Measurements from ENCODE around the gene TRPV6.
A peak's percentile ranks its signal among the peaks of the same experiment; 100 is the strongest.

The TRPV6 gene

GRCh38 chr7:142910031-142910433 is 24.5 kb upstream of the TRPV6 start:
- in situ Hi-C loops (cut with MboI; ENCODE audit: low pct_unique_long_range_greater_than_20kb, low sequenced_read_pairs, unreplicated experiment), result no loop called here
- DNase-seq (ENCODE audit: low spot score), result no peak
- TF ChIP-seq, protein P1, sequence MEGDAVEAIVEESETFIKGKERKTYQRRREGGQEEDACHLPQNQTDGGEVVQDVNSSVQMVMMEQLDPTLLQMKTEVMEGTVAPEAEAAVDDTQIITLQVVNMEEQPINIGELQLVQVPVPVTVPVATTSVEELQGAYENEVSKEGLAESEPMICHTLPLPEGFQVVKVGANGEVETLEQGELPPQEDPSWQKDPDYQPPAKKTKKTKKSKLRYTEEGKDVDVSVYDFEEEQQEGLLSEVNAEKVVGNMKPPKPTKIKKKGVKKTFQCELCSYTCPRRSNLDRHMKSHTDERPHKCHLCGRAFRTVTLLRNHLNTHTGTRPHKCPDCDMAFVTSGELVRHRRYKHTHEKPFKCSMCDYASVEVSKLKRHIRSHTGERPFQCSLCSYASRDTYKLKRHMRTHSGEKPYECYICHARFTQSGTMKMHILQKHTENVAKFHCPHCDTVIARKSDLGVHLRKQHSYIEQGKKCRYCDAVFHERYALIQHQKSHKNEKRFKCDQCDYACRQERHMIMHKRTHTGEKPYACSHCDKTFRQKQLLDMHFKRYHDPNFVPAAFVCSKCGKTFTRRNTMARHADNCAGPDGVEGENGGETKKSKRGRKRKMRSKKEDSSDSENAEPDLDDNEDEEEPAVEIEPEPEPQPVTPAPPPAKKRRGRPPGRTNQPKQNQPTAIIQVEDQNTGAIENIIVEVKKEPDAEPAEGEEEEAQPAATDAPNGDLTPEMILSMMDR (IDR thresholded peaks at IDR 0.05; ENCODE audit: extremely low read depth, insufficient read depth, missing control alignments), result no peak

- in situ Hi-C loops (cut with MboI; ENCODE audit: low pct_unique_long_range_greater_than_20kb, low sequenced_read_pairs, unreplicated experiment), result no loop called here
- TF ChIP-seq, protein P1 (IDR thresholded peaks at IDR 0.05; ENCODE audit: extremely low read depth, insufficient read depth, missing control alignments), result peak; percentile 31
- DNase-seq (ENCODE audit: low spot score), result peak; percentile 42
These were observed 23.7 kb upstream of the TRPV6 start for GRCh38 chr7:142908921-142909890.

DNA sequence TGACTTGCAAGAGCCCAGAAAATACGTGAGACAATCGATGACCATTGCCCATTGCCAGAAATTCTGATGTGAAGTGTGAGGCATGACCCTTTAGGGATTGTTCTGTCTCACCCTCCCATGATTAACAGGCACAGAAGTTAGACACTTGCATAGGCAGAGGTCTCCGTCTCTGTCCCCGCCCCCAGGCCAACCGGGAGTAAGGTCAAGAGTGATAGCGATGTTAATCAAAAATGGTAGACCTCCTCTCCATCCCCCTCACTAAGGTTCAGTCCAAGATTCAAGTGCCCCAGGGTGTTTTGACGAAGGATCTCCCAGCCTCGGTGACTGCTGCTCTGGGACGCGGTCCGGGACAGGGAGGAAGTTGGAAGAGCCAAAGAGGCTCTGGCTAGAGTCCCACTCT is 22.7 kb upstream of the TRPV6 start:
- no peak for DNase-seq (ENCODE audit: low spot score)
- in situ Hi-C loops (cut with MboI; ENCODE audit: low pct_unique_long_range_greater_than_20kb, low sequenced_read_pairs, unreplicated experiment), result no loop called here
- TF ChIP-seq, protein P1 (IDR thresholded peaks at IDR 0.05; ENCODE audit: extremely low read depth, insufficient read depth, missing control alignments), result no peak

- in situ Hi-C loops (cut with MboI; ENCODE audit: low pct_unique_long_range_greater_than_20kb, low sequenced_read_pairs, unreplicated experiment), result no loop called here
- TF ChIP-seq, protein P1 (IDR thresholded peaks at IDR 0.05; ENCODE audit: extremely low read depth, insufficient read depth, missing control alignments), result no peak
- DNase-seq (ENCODE audit: low spot score), result no peak
These were observed 21.1 kb upstream of the TRPV6 start for GRCh38 chr7:142906643-142907042.

DNA sequence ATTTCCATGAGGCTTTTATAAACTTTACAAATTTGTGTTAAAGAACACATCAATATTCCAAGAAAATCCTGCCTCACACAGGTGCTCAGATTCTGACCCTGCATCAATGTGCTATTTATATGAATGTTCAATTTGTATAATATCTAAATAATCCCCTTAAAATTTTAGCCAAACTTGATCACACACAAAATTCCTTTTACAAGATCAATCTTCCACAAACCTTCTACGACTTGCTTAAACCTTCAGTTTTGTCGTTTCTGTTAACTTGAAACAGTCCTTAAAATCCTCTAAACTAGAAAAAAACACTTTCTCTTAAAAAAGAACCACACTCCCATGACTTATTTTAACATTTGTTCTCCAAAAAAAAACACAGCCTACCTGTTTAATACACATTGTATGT is 20.2 kb upstream of the TRPV6 start:
- TF ChIP-seq, protein P1 (IDR thresholded peaks at IDR 0.05; ENCODE audit: extremely low read depth, insufficient read depth, missing control alignments), result no peak
- DNase-seq (ENCODE audit: low spot score), result no peak
- in situ Hi-C loops (cut with MboI; ENCODE audit: low pct_unique_long_range_greater_than_20kb, low sequenced_read_pairs, unreplicated experiment), result no loop called here

GRCh38 chr7:142904128-142904527 is 18.6 kb upstream of the TRPV6 start:
- in situ Hi-C loops (cut with MboI; ENCODE audit: low pct_unique_long_range_greater_than_20kb, low sequenced_read_pairs, unreplicated experiment), result no loop called here

More at GRCh38 chr7:142904128-142904527, 18.6 kb upstream of the TRPV6 start:
- TF ChIP-seq, protein P1 (IDR thresholded peaks at IDR 0.05; ENCODE audit: extremely low read depth, insufficient read depth, missing control alignments), result no peak
- no peak for DNase-seq (ENCODE audit: low spot score)
